ENCODE data around the gene TSBP1.

DNA sequence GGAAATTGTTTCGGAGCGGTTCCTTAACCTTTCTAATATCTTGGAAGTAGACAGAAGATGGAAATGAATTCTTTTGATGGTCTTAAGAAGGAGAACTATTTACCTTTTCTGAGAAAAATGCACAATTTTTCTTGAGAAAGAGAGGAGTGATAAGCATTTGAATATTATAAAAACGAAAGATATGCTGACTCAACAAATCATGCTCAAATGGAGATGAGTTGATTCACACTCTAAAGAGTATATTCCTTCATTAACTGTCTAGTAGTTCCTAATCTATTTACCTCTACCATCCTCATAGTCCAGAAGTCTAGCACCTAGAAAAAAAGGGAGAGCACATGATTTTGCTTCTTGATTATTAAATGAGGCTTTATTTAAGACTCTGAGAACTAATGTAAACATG lies 4.1 kb downstream of the TSBP1 start:
- TF ChIP-seq POLR2A (IDR thresholded peaks at IDR 0.05) = no peak
- TF ChIP-seq, protein P1, sequence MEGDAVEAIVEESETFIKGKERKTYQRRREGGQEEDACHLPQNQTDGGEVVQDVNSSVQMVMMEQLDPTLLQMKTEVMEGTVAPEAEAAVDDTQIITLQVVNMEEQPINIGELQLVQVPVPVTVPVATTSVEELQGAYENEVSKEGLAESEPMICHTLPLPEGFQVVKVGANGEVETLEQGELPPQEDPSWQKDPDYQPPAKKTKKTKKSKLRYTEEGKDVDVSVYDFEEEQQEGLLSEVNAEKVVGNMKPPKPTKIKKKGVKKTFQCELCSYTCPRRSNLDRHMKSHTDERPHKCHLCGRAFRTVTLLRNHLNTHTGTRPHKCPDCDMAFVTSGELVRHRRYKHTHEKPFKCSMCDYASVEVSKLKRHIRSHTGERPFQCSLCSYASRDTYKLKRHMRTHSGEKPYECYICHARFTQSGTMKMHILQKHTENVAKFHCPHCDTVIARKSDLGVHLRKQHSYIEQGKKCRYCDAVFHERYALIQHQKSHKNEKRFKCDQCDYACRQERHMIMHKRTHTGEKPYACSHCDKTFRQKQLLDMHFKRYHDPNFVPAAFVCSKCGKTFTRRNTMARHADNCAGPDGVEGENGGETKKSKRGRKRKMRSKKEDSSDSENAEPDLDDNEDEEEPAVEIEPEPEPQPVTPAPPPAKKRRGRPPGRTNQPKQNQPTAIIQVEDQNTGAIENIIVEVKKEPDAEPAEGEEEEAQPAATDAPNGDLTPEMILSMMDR (IDR thresholded peaks at IDR 0.05) = no peak

Measured in body of pancreas (tissue), 4 donors.